Urinary bladder (tissue), 4 donors: ENCODE measurements around the gene PKD2. TPM values are rescaled to one million over a fixed set of nuclear protein-coding genes. Genes with fewer than 3 reads are reported as not detected.

Source experiments
- DNase-seq: peaks from one replicate; pipeline ENCODE4 v3.0.0-alpha.2; 2015; ENCODE audit errors: extremely low spot score
- H3K27ac ChIP-seq: one replicate; pipeline ENCODE4 v1.5.1; 2013; ENCODE audit warnings: low read depth, mild to moderate bottlenecking, moderate library complexity
- H3K36me3 ChIP-seq: one replicate; pipeline ENCODE4 v1.6.1; 2013; ENCODE audit warnings: mild to moderate bottlenecking, moderate library complexity; ENCODE audit not compliant: insufficient read depth
- H3K4me1 ChIP-seq: one replicate; pipeline ENCODE4 v1.6.1; 2013; ENCODE audit warnings: mild to moderate bottlenecking, moderate library complexity; ENCODE audit not compliant: insufficient read depth
- H3K4me3 ChIP-seq: one replicate; pipeline ENCODE4 v1.5.1; 2013; ENCODE audit warnings: low read depth, low read length
- WGBS: extraction: QIAGEN DNeasy Blood & Tissue Kit; methylation state at CpG from one replicate; pipeline ENCODE4 v1.1.7; 2013; 5-methylcytosine and 5-hydroxymethylcytosine counted together
- polyA plus RNA-seq: library from polyadenylated mRNA; stranded (reverse); fragments of 200-250 nt; gene quantifications from one replicate; pipeline ENCODE4 v1.2.3, GENCODE V29; 2013
- total RNA-seq: library from RNA; depleted of rRNA; stranded (reverse); fragments of >200 nt; gene quantifications from one replicate; pipeline ENCODE4 v1.2.3, GENCODE V29; 2014
- donor health status: healthy with polysubstance abuse.
- donor health status: healthy.

Gene PKD2
- total and polyA plus RNA-seq, 2 donors, result 33.4 to 101 TPM

GRCh38 chr4:88043586-88044340 is 36.3 kb downstream of the PKD2 start:
- no peak overlapping the region for H3K27ac ChIP-seq
- WGBS, result 88% methylated on average over 8 of the region's 8 CpGs
- H3K36me3 ChIP-seq, result peaks cover 6% of the 10 kb centered on the region

GRCh38 chr4:88045021-88045420 is 37.6 kb downstream of the PKD2 start:
- H3K4me3 ChIP-seq, result no peak overlapping the region
- DNase-seq, result no peak
- no peak overlapping the region for H3K27ac ChIP-seq
- H3K36me3 ChIP-seq, result peaks cover 4% of the 10 kb centered on the region
- H3K4me1 ChIP-seq, result peaks cover 1% of the 10 kb centered on the region

More at GRCh38 chr4:88043586-88044340, 36.3 kb downstream of the PKD2 start:
- no peak overlapping the region for H3K4me3 ChIP-seq
- H3K4me1 ChIP-seq, result peaks cover 1% of the 10 kb centered on the region
- no peak for DNase-seq

GRCh38 chr4:88054229-88054628 is 46.8 kb downstream of the PKD2 start:
- Histone ChIP-seq H3K36me3 (no peaks in the 10 kb centered on the region), H3K27ac (no peak overlapping the region), H3K4me3 (no peak overlapping the region), H3K4me1 (no peaks in the 10 kb centered on the region)
- 95% methylated on average over 4 of the region's 4 CpGs for WGBS
- no peak for DNase-seq

- H3K36me3 ChIP-seq, result no peaks in the 10 kb centered on the region
- H3K4me1 ChIP-seq, result no peaks in the 10 kb centered on the region
- no peak overlapping the region for H3K27ac ChIP-seq
- DNase-seq, result no peak
- no peak overlapping the region for H3K4me3 ChIP-seq
- 95% methylated on average over 3 of the region's 3 CpGs for WGBS
Measured at GRCh38 chr4:88054901-88055300, 47.5 kb downstream of the PKD2 start.

GRCh38 chr4:88058295-88058694 is 50.9 kb downstream of the PKD2 start:
- Histone ChIP-seq H3K4me3 (no peak overlapping the region), H3K27ac (no peak overlapping the region), H3K4me1 (no peaks in the 10 kb centered on the region), H3K36me3 (no peaks in the 10 kb centered on the region)
- 98% methylated on average over 3 of the region's 3 CpGs for WGBS
- no peak for DNase-seq

- no peak overlapping the region for H3K4me3 ChIP-seq
- H3K36me3 ChIP-seq, result no peaks in the 10 kb centered on the region
- H3K27ac ChIP-seq, result no peak overlapping the region
- H3K4me1 ChIP-seq, result no peaks in the 10 kb centered on the region
- DNase-seq, result no peak
- WGBS, result 56% methylated on average over 2 of the region's 2 CpGs
Measured at GRCh38 chr4:88059766-88060165, 52.3 kb downstream of the PKD2 start.

GRCh38 chr4:88060431-88060830 is 53.0 kb downstream of the PKD2 start:
- Histone ChIP-seq H3K4me1 (no peaks in the 10 kb centered on the region), H3K27ac (no peak overlapping the region), H3K4me3 (no peak overlapping the region), H3K36me3 (no peaks in the 10 kb centered on the region)
- 78% methylated on average over 2 of the region's 2 CpGs for whole genome bisulfite sequencing
- no peak for DNase-seq

- Histone ChIP-seq H3K4me3 (no peak overlapping the region), H3K4me1 (no peaks in the 10 kb centered on the region), H3K36me3 (peaks cover 1% of the 10 kb centered on the region), H3K27ac (no peak overlapping the region)
- DNase-seq, result no peak
- WGBS, result 31% methylated on average over 1 of the region's 1 CpG
Measured at GRCh38 chr4:88062311-88062710, 54.9 kb downstream of the PKD2 start.

- H3K4me3 ChIP-seq, result no peak overlapping the region
- 54% methylated on average over 1 of the region's 1 CpG for WGBS
- peaks cover 1% of the 10 kb centered on the region for H3K36me3 ChIP-seq
- no peak for DNase-seq
- no peaks in the 10 kb centered on the region for H3K4me1 ChIP-seq
- no peak overlapping the region for H3K27ac ChIP-seq
Measured at GRCh38 chr4:88062843-88063242, 55.4 kb downstream of the PKD2 start.

- H3K4me3 ChIP-seq, result no peak overlapping the region
- no peak for DNase-seq
- peaks cover 1% of the 10 kb centered on the region for H3K36me3 ChIP-seq
- H3K4me1 ChIP-seq, result no peaks in the 10 kb centered on the region
- no peak overlapping the region for H3K27ac ChIP-seq
- WGBS, result 96% methylated on average over 5 of the region's 5 CpGs
Measured at GRCh38 chr4:88063634-88064296, 56.3 kb downstream of the PKD2 start.

GRCh38 chr4:88064410-88064809 is 57.0 kb downstream of the PKD2 start:
- H3K4me3 ChIP-seq, result no peak overlapping the region
- no peak for DNase-seq
- WGBS, result 88% methylated on average over 6 of the region's 6 CpGs
- H3K36me3 ChIP-seq, result peaks cover 1% of the 10 kb centered on the region
- no peaks in the 10 kb centered on the region for H3K4me1 ChIP-seq
- H3K27ac ChIP-seq, result no peak overlapping the region

GRCh38 chr4:88070031-88070430 is 62.6 kb downstream of the PKD2 start:
- Histone ChIP-seq H3K4me1 (no peaks in the 10 kb centered on the region), H3K27ac (no peak overlapping the region), H3K4me3 (no peak overlapping the region), H3K36me3 (peaks cover 8% of the 10 kb centered on the region)
- DNase-seq, result no peak
- 93% methylated on average over 1 of the region's 1 CpG for WGBS

GRCh38 chr4:88075336-88075735 is 67.9 kb downstream of the PKD2 start:
- no peak overlapping the region for H3K27ac ChIP-seq
- no peaks in the 10 kb centered on the region for H3K4me1 ChIP-seq
- H3K36me3 ChIP-seq, result peaks cover 6% of the 10 kb centered on the region
- H3K4me3 ChIP-seq, result no peak overlapping the region
- DNase-seq, result no peak
- WGBS, result 93% methylated on average over 9 of the region's 9 CpGs

GRCh38 chr4:88077911-88078524 is 70.6 kb downstream of the PKD2 start:
- DNase-seq, result no peak
- Histone ChIP-seq H3K36me3 (peaks cover 4% of the 10 kb centered on the region), H3K27ac (no peak overlapping the region), H3K4me1 (no peaks in the 10 kb centered on the region), H3K4me3 (no peak overlapping the region)
- WGBS, result 80% methylated on average over 7 of the region's 7 CpGs
